Measurements from ENCODE around the gene DDX56. TPM values are rescaled to one million over a fixed set of nuclear protein-coding genes. Genes with fewer than 3 reads are reported as not detected.
A peak's percentile ranks its signal among the peaks of the same experiment; 100 is the strongest.

Gene DDX56
- total and polyA plus RNA-seq, 2 of the 13 experiments (the other 11 are each of a cell fraction or from before 2014, with no cell fraction given) = 82.6 to 120 TPM

GRCh38 chr7:44573464-44574286, at the start of gene DDX56 (continued):
- TF ChIP-seq ZNF703 (CRISPR knock-in tag; IDR thresholded peaks at IDR 0.05; ENCODE audit: borderline replicate concordance) (peak; percentile 91; the same call in 1 of the 2 replicates), TFE3 (CRISPR knock-in tag; IDR thresholded peaks at IDR 0.05) (peak; percentile 85; the same call in 1 of the 2 replicates), ZNF124 (CRISPR knock-in tag; IDR thresholded peaks at IDR 0.05) (peak; percentile 92; the same call in 1 of the 2 replicates), SNAPC2 (CRISPR knock-in tag; IDR thresholded peaks at IDR 0.05) (0 out of 2 replicates have a peak, but pooled peaks have one; percentile 68), BATF2 (CRISPR knock-in tag; IDR thresholded peaks at IDR 0.05) (peak; percentile 88; the same call in 1 of the 2 replicates), NCOA5 (CRISPR knock-in tag; IDR thresholded peaks at IDR 0.05) (no peak; the same call in 1 of the 2 replicates), ZNF207 (IDR thresholded peaks at IDR 0.05; ENCODE audit: borderline replicate concordance) (no peak), CEBPZ (IDR thresholded peaks at IDR 0.05; ENCODE audit: low read length) (no peak), AHDC1 (CRISPR knock-in tag; IDR thresholded peaks at IDR 0.05; ENCODE audit: borderline replicate concordance) (peak; percentile 24; the same call in 1 of the 2 replicates), CREBL2 (CRISPR knock-in tag; IDR thresholded peaks at IDR 0.05; ENCODE audit: borderline replicate concordance) (peak; percentile 46; the same call in 1 of the 2 replicates), TAF15 (IDR thresholded peaks at IDR 0.05; ENCODE audit: low read depth, low read length, poor library complexity, severe bottlenecking) (no peak), ZNF136 (CRISPR knock-in tag; IDR thresholded peaks at IDR 0.05; ENCODE audit: low read depth) (no peak; the same call in 1 of the 2 replicates), ZFP62 (CRISPR knock-in tag; IDR thresholded peaks at IDR 0.05) (no peak), TEAD3 (CRISPR knock-in tag; optimal IDR thresholded peaks at IDR 0.05; ENCODE audit: borderline replicate concordance) (peak; percentile 74), TGIF2 (CRISPR knock-in tag; IDR thresholded peaks at IDR 0.05) (peak; percentile 65), MAFF (IDR thresholded peaks at IDR 0.05; ENCODE audit: low read depth, low read length) (no peak)

Measured in HepG2 (cell line).